Measurements from ENCODE around the gene COL4A6.

Gene COL4A6

GRCh38 chrX:108171671-108172070 lies 266.6 kb downstream of the COL4A6 start:
- TF ChIP-seq CTCF (conservative IDR thresholded peaks at IDR 0.05; ENCODE audit: low read depth, low read length), result no peak
- no peak for DNase-seq (ENCODE audit: low read depth)

GRCh38 chrX:108169768-108170167 lies 268.5 kb downstream of the COL4A6 start:
- H3K4me3 ChIP-seq (ENCODE audit: low read length), result no peak overlapping the region
- no peak for TF ChIP-seq CTCF (conservative IDR thresholded peaks at IDR 0.05; ENCODE audit: low read depth, low read length)
- no peak for DNase-seq (ENCODE audit: low read depth)

More at GRCh38 chrX:108171671-108172070, 266.6 kb downstream of the COL4A6 start:
- no peak overlapping the region for H3K4me3 ChIP-seq (ENCODE audit: low read length)

- TF ChIP-seq CTCF (conservative IDR thresholded peaks at IDR 0.05; ENCODE audit: low read depth, low read length), result no peak
- DNase-seq (ENCODE audit: low read depth), result no peak
- H3K4me3 ChIP-seq (ENCODE audit: low read length), result no peak overlapping the region
Observed at GRCh38 chrX:108168961-108169740, 269.1 kb downstream of the COL4A6 start.

GRCh38 chrX:108167211-108167872 lies 270.9 kb downstream of the COL4A6 start:
- DNase-seq (ENCODE audit: low read depth), result no peak
- no peak for TF ChIP-seq CTCF (conservative IDR thresholded peaks at IDR 0.05; ENCODE audit: low read depth, low read length)
- no peak overlapping the region for H3K4me3 ChIP-seq (ENCODE audit: low read length)

- TF ChIP-seq CTCF (conservative IDR thresholded peaks at IDR 0.05; ENCODE audit: low read depth, low read length), result peak; percentile 71
- no peak overlapping the region for H3K4me3 ChIP-seq (ENCODE audit: low read length)
- no peak for DNase-seq (ENCODE audit: low read depth)
Observed at GRCh38 chrX:108165383-108166111, 272.7 kb downstream of the COL4A6 start.

GRCh38 chrX:108163333-108164082 lies 274.7 kb downstream of the COL4A6 start:
- no peak for TF ChIP-seq CTCF (conservative IDR thresholded peaks at IDR 0.05; ENCODE audit: low read depth, low read length)
- no peak overlapping the region for H3K4me3 ChIP-seq (ENCODE audit: low read length)
- no peak for DNase-seq (ENCODE audit: low read depth)
